Measurements from ENCODE around the gene PVALEF. TPM values are rescaled to one million over a fixed set of nuclear protein-coding genes. Genes with fewer than 3 reads are reported as not detected.

Gene PVALEF
- total RNA-seq, 2 donors from 2014 or later = not detected

DNA sequence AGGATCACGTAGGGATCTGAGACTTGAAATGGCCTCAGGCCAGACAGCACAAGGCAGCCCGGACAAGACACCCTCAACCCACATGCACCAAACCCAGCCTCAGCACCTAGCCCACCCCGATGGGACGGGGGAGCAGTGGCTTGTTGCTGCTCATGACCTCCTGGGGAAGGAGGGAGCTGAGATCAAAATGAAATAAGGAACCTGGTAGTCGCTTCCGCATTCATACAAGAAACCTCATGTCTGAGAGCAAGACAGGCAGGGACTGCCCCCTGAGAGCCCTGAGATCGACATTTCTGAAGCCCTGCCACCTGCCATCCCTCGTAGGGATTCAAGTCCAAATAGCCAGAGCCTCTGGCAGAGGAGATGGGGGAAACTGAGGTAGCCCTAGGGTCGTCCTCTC lies 63.1 kb downstream of the PVALEF start:
- TF ChIP-seq, protein P1, sequence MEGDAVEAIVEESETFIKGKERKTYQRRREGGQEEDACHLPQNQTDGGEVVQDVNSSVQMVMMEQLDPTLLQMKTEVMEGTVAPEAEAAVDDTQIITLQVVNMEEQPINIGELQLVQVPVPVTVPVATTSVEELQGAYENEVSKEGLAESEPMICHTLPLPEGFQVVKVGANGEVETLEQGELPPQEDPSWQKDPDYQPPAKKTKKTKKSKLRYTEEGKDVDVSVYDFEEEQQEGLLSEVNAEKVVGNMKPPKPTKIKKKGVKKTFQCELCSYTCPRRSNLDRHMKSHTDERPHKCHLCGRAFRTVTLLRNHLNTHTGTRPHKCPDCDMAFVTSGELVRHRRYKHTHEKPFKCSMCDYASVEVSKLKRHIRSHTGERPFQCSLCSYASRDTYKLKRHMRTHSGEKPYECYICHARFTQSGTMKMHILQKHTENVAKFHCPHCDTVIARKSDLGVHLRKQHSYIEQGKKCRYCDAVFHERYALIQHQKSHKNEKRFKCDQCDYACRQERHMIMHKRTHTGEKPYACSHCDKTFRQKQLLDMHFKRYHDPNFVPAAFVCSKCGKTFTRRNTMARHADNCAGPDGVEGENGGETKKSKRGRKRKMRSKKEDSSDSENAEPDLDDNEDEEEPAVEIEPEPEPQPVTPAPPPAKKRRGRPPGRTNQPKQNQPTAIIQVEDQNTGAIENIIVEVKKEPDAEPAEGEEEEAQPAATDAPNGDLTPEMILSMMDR (IDR thresholded peaks at IDR 0.05) = no peak
- intact Hi-C loops (cut with DNase I) = no loop called here
- no peak overlapping the region for H3K4me3 ChIP-seq
- H3K27me3 ChIP-seq = no peaks in the 10 kb centered on the region
- no peak for DNase-seq
- no peaks in the 10 kb centered on the region for H3K9me3 ChIP-seq
- no peaks in the 10 kb centered on the region for H3K36me3 ChIP-seq
- no peak overlapping the region for H3K9ac ChIP-seq (ENCODE audit: low read depth in 2 of 2, low read length in 2 of 2)
- no peak overlapping the region for H3K27ac ChIP-seq
- H3K4me1 ChIP-seq = peaks cover 5% of the 10 kb centered on the region

DNA sequence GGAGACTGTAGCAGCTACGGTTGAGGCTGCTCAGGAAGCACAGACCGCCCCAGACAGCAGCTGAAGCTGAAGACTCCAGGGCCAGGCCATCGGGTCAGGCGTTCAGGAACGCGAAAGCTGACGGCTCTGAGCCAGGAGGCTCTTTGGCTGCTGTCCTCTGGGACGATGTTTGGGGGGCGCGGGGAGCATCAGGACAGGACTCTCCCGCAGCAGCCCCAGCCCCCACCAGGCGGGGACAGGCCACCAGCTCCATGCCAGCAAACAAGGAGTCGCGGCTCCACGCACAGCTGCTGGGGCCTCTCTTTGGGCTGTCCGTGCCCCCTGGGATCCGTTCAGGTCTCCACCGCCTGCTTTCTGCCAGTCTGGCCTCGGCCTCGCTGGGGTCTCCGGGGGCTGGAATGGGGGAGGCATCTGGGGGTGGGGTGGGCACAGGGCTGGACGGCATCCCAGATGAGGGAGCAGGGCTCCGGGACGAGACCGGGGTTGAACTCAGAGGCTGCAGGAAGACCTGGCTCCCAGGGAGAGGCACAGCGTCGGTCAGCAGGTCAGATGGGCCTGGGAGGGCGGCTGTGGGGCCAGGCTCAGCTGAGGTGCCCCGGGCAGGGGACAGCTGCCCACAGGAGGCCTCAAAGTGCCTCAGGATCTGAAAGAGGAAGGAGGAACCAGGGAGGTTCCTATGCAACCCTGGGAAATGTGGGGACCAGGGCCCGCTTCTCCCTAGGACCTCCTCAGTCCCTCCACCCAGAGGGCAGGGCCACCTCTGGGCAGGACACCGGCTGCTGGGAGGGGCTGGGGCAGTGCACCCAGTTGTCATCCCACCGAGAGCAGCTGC lies 63.7 kb downstream of the PVALEF start:
- no peak for DNase-seq
- no peaks in the 10 kb centered on the region for H3K4me1 ChIP-seq
- H3K4me3 ChIP-seq = no peak overlapping the region
- no peak overlapping the region for H3K27ac ChIP-seq
- no peaks in the 10 kb centered on the region for H3K27me3 ChIP-seq
- no peaks in the 10 kb centered on the region for H3K9me3 ChIP-seq
- no peak overlapping the region for H3K9ac ChIP-seq (ENCODE audit: low read depth in 2 of 2, low read length in 2 of 2)
- H3K36me3 ChIP-seq = no peaks in the 10 kb centered on the region
- intact Hi-C loops (cut with DNase I) = no loop called here
- TF ChIP-seq, protein P1 (IDR thresholded peaks at IDR 0.05) = no peak

DNA sequence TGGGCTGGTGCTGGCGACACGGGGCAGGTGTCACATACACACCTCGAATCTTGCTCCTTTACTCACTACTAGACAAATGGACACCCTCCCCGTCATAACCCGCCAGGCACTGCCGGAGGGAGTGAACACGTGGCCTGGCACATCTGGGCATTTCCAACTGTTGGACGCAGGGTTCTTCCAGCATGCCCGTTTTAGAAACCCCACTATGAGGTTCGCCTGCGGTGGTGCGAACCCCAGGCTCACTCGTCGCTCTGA lies 64.3 kb downstream of the PVALEF start:
- no peaks in the 10 kb centered on the region for H3K36me3 ChIP-seq
- DNase-seq = no peak
- TF ChIP-seq, protein P1 (IDR thresholded peaks at IDR 0.05) = no peak
- H3K9ac ChIP-seq (ENCODE audit: low read depth in 2 of 2, low read length in 2 of 2) = no peak overlapping the region
- no peak overlapping the region for H3K27ac ChIP-seq
- H3K4me3 ChIP-seq = no peak overlapping the region
- intact Hi-C loops (cut with DNase I) = no loop called here
- H3K27me3 ChIP-seq = no peaks in the 10 kb centered on the region
- H3K9me3 ChIP-seq = no peaks in the 10 kb centered on the region
- no peaks in the 10 kb centered on the region for H3K4me1 ChIP-seq

DNA sequence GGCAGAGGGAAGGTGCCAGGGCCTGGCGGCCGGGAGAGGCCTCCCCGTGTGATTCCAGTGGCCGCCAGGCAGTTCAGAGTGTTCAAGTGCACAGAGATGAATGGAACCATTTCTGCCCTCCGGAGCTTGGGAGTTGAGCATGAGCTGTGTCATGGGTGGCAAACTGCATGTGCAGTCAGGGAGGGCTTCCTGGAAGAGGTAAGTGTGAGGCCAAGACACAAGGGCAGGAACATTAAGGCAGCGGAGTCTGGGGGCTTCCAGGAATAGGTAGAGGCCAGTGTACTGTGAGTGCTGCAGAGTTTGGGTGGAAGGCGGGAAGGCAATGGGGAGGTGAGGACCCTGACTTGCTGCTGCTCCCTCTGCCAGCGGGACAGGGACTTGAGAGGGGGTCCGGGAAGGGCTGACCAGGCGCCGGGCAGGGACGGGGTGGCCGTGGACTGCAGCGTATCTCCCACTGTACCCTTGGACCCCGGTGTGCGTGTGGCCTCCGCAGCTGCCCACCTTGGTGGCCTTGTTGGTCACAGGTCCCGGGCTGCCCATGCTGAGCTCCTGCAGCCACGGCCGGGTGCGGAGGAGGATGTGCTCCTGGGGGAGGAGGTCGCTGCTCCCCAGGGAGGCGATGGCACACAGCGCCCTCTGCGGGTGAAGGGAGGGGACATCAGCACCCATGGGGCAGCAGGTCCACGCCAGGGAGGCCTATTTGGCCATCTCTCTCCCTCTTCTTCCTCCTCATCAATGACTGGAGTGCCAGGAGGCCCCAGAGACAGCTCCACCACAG lies 64.9 kb downstream of the PVALEF start:
- intact Hi-C loops (cut with DNase I) = no loop called here
- TF ChIP-seq, protein P1 (IDR thresholded peaks at IDR 0.05) = no peak
- DNase-seq = no peak

DNA sequence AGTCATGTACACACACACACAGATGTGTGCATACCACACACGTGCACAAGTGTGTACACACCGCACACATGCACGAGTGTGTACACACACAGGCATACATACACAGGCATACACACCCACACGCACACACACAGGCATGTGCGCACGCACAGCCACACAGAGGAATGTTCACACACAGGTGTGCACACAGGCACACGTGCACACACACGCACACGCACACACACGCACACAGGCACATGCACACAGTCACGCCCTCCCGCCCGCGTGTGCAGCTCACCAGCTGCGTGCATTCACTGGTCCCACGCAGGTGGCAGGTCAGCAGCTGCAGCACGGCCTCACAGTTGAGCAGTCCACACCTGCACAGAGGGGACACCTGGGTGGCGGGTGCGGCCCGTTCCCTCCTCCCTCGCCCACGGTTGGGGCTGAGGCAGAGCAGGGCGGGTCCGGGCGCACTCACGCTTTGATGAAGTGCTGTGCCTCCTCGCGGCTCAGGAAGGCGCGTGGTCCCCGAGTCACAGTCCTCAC lies 65.9 kb downstream of the PVALEF start:
- no peak for DNase-seq
- TF ChIP-seq, protein P1 (IDR thresholded peaks at IDR 0.05) = no peak
- Histone ChIP-seq H3K9me3 (no peaks in the 10 kb centered on the region), H3K4me1 (no peaks in the 10 kb centered on the region), H3K9ac (ENCODE audit: low read depth in 2 of 2, low read length in 2 of 2) (no peak overlapping the region), H3K36me3 (no peaks in the 10 kb centered on the region), H3K27me3 (no peaks in the 10 kb centered on the region), H3K27ac (no peak overlapping the region), H3K4me3 (no peak overlapping the region)
- intact Hi-C loops (cut with DNase I) = no loop called here

More for the DNA sequence above, 64.9 kb downstream of the PVALEF start:
- no peaks in the 10 kb centered on the region for H3K27me3 ChIP-seq
- H3K9ac ChIP-seq (ENCODE audit: low read depth in 2 of 2, low read length in 2 of 2) = no peak overlapping the region
- no peak overlapping the region for H3K27ac ChIP-seq
- H3K4me1 ChIP-seq = no peaks in the 10 kb centered on the region
- H3K36me3 ChIP-seq = no peaks in the 10 kb centered on the region
- H3K4me3 ChIP-seq = no peak overlapping the region
- no peaks in the 10 kb centered on the region for H3K9me3 ChIP-seq

All from colonic mucosa (tissue), 4 donors.